ENCODE results near the gene MMADHC. TPM values are rescaled to one million over a fixed set of nuclear protein-coding genes. Genes with fewer than 3 reads are reported as not detected.
"Not testable (repeated sequence)": the region's sequence is repeated elsewhere in the genome, so short reads cannot be mapped to it uniquely, and the experiment has no call there.

Gene MMADHC
- total RNA-seq, 4 donors from 2014 or later = 7.8 to 91.6 (median 44.5) TPM

GRCh38 chr2:149572102-149572953 is 15.2 kb downstream of the MMADHC start:
- 39 to 43% methylated on average over 5 to 6 of the region's 6 CpGs for WGBS, 2 donors (ENCODE audit: low coverage in 1 of 2)
- no peak for DNase-seq
- in situ Hi-C loops (cut with MboI; ENCODE audit: low pct_ligation_motif_present in 1 of 4, low pct_unique_long_range_greater_than_20kb in 1 of 4, low sequenced_read_pairs in 3 of 4) (loop anchor here in 1 of 4 donors (25.0 kb wide), 1 partner anchor 260 kb away; no protein-coding TSS in a partner anchor), intact Hi-C loops (cut with DNase I; ENCODE audit: low total_unique reads) (no loop called here)
- H3K27me3 ChIP-seq = no peaks in the 10 kb centered on the region
- peak overlapping the region; percentile 67 to 81 (median 74) for H3K27ac ChIP-seq
- TF ChIP-seq POLR2AphosphoS5 (IDR thresholded peaks at IDR 0.05) (peak in 1 of 3 donors; percentile 43), CTCF (IDR thresholded peaks at IDR 0.05) (no peak)
- H3K4me1 ChIP-seq = peaks cover 7 to 32% (median 18%) of the 10 kb centered on the region in 4 donors
- H3K36me3 ChIP-seq = peaks cover 0 to 56% (median 22%) of the 10 kb centered on the region in 4 donors
- no peak overlapping the region for H3K4me3 ChIP-seq
- H3K9me3 ChIP-seq = no peaks in the 10 kb centered on the region

GRCh38 chr2:149568138-149568537 is 19.4 kb downstream of the MMADHC start:
- Histone ChIP-seq H3K9me3 (no peaks in the 10 kb centered on the region), H3K27ac (no peak overlapping the region), H3K36me3 (peaks cover 0 to 34% (median 15%) of the 10 kb centered on the region in 4 donors), H3K4me3 (no peak overlapping the region), H3K27me3 (no peaks in the 10 kb centered on the region), H3K4me1 (peaks cover 7 to 15% (median 9%) of the 10 kb centered on the region in 4 donors)
- DNase-seq = no peak
- in situ Hi-C loops (cut with MboI; ENCODE audit: low pct_ligation_motif_present in 1 of 4, low pct_unique_long_range_greater_than_20kb in 1 of 4, low sequenced_read_pairs in 3 of 4) = loop anchor here in 2 of 4 donors (10.0 to 25.0 kb wide), 2 partner anchors 256 to 543 kb away; no protein-coding TSS in a partner anchor
- WGBS, 2 donors (ENCODE audit: low coverage in 1 of 2) = 97 to 100% methylated on average over 1 to 3 of the region's 3 CpGs
- TF ChIP-seq EP300 (IDR thresholded peaks at IDR 0.05; ENCODE audit: low read depth) (no peak), CTCF (IDR thresholded peaks at IDR 0.05) (no peak), POLR2A (IDR thresholded peaks at IDR 0.05) (no peak), POLR2AphosphoS5 (IDR thresholded peaks at IDR 0.05) (no peak)
- intact Hi-C loops (cut with DNase I; ENCODE audit: low total_unique reads) = no loop called here

DNA sequence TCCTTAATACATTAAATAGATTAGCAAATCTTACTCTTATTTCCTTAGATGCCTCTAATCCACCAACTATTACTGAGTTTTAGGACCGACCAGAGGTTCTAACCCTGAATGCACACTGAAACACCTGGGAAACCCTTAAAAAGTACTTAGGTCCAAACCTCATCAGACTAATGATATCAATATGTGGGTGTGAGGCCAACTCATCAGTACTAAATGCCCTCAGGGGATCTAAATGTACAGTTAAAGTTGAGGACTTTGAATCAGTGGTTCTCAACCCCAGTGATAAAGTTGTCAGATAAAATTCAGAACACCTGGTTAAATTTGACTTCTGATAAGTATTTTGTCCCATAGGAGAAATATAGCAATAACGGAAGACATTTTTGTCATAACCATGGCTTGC is 20.9 kb downstream of the MMADHC start:
- intact Hi-C loops (cut with DNase I; ENCODE audit: low total_unique reads) (no loop called here), in situ Hi-C loops (cut with MboI; ENCODE audit: low pct_ligation_motif_present in 1 of 4, low pct_unique_long_range_greater_than_20kb in 1 of 4, low sequenced_read_pairs in 3 of 4) (loop anchor here in 2 of 4 donors (10.0 to 25.0 kb wide), 2 partner anchors 254 to 542 kb away; no protein-coding TSS in a partner anchor)
- TF ChIP-seq POLR2AphosphoS5 (IDR thresholded peaks at IDR 0.05) (no peak), CTCF (IDR thresholded peaks at IDR 0.05) (no peak), EP300 (IDR thresholded peaks at IDR 0.05; ENCODE audit: low read depth) (no peak), POLR2A (IDR thresholded peaks at IDR 0.05) (no peak)
- no peak overlapping the region for H3K27ac ChIP-seq
- H3K27me3 ChIP-seq = no peaks in the 10 kb centered on the region
- DNase-seq = no peak
- peaks cover 0 to 34% (median 15%) of the 10 kb centered on the region in 4 donors for H3K36me3 ChIP-seq
- no peaks in the 10 kb centered on the region for H3K9me3 ChIP-seq
- H3K4me1 ChIP-seq = peaks cover 0 to 12% (median 6%) of the 10 kb centered on the region in 4 donors
- 92 to 100% methylated on average over 1 to 2 of the region's 2 CpGs for WGBS, 2 donors (ENCODE audit: low coverage in 1 of 2)
- no peak overlapping the region for H3K4me3 ChIP-seq

DNA sequence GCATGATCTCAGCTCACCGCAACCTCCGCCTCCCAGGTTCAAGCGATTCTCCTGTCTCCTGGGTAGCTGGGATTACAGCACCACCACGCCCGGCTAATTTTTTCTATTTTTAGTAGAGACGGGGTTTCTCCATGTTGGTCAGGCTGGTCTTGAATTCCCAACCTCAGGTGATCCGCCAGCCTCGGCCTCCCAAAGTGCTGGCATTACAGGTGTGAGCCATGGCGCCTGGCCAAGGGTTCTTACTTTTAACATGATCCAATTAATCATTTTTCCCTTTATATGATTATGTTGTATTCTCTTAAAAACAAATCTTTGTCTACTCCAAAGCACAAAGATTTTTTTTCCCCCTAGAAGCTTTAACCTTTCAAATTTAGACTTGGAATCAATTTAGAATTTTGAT is 21.9 kb downstream of the MMADHC start:
- in situ Hi-C loops (cut with MboI; ENCODE audit: low pct_ligation_motif_present in 1 of 4, low pct_unique_long_range_greater_than_20kb in 1 of 4, low sequenced_read_pairs in 3 of 4) = loop anchor here in 2 of 4 donors (10.0 to 25.0 kb wide), 2 partner anchors 253 to 541 kb away; no protein-coding TSS in a partner anchor
- WGBS, 2 donors (ENCODE audit: low coverage in 1 of 2) = 93 to 95% methylated on average over 7 to 9 of the region's 9 CpGs
- peaks cover 0 to 14% (median 7%) of the 10 kb centered on the region in 4 donors for H3K4me1 ChIP-seq
- H3K9me3 ChIP-seq; H3K27ac ChIP-seq; intact Hi-C loops (cut with DNase I; ENCODE audit: low total_unique reads); H3K27me3 ChIP-seq; DNase-seq; H3K4me3 ChIP-seq: not testable (repeated sequence)
- H3K36me3 ChIP-seq = peaks cover 0 to 27% (median 13%) of the 10 kb centered on the region in 4 donors

All from transverse colon (tissue), 4 donors.